HG03095 (cell line): ENCODE results near the gene CNOT10.
"Not testable (repeated sequence)": the region's sequence is repeated elsewhere in the genome, so short reads cannot be mapped to it uniquely, and the experiment has no call there.

ENCODE experiments used
- ATAC-seq: cut with Tn5 transposase; IDR thresholded peaks from one replicate; pipeline ENCODE4 v1.9.1; 2021; ENCODE audit warnings: moderate library complexity; ENCODE audit not compliant: unreplicated experiment

CNOT10 gene

DNA sequence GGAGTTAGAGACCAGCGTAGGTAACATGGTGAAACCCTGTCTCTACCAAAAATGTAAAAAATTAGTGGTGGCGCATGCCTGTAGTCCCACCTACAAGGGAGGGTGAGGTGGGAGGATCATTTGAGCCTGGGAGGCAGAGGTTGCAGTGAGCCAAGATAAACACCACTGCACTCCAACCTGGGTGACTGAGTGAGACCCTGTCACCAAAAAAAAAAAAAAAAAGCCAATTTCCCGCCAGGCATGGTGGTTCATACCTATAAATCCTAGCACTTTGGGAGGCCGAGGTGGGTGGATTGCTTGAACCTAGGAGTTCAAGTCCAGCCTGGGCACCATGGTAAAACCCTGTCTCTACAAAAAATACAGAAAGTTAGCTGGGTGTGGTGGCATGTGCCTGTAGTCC lies 6.9 kb downstream of the CNOT10 start:
- ATAC-seq = no peak

- no peak for ATAC-seq
These were observed 11.5 kb downstream of the CNOT10 start for GRCh38 chr3:32696523-32696922.

DNA sequence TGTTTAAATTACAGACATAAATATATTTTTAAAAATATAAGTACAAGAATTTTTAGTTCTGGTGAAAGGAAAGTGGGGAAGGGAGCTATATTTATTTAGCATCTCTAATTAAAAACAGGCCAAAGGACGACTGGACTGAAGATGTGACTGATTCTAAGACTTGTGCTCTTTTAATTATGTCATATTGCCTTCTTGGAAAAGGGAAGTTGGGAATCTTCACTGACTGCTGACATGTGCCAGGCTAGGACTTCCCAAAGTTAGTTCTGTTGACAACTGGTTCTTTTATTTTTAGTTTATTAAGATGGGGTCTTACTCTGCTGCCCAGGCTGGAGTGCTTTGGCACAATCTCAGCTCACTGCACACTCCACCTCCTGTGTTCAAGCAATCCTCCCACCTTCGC lies 13.5 kb downstream of the CNOT10 start:
- ATAC-seq = no peak

DNA sequence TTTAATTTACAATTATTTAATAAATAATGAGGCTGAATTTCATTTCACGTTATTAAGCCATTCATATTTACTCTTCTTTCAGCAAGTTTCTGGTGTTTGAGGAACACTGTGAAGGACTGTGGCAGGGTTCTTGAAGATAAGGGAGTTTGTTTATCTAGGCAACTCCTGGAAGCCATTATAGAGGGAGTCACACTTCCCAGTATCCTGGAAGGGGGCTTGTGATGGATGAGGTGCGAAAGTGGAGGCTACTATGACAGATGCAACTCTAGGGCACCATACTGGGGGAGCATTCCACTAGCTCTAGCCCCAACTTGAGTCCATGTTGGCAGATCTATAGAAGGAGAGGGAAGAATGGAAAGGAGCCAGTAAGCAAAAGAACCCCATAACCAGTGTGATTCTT lies 14.4 kb downstream of the CNOT10 start:
- no peak for ATAC-seq

DNA sequence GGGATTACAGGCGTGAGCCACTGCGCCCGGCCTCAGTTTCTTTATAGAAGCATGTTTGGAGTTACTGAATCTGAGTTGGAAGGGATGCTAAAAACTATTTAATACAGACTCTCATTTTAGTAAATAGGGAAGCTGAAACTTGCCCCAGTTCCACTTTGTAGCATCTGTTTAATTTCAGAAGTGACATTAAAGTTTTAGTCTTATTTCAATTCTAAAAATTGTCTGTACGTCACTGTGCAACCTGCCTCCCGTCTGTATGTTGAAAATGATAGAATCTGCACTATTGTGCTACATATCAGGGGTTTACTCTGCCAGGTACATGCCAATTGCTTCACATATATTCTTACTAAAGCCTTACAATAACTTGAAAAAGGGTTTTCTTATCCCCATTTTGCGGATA lies 15.3 kb downstream of the CNOT10 start:
- no peak for ATAC-seq

GRCh38 chr3:32703491-32703972 lies 18.5 kb downstream of the CNOT10 start:
- no peak for ATAC-seq

- ATAC-seq = no peak
These were observed 20.2 kb downstream of the CNOT10 start for GRCh38 chr3:32705232-32705631.

DNA sequence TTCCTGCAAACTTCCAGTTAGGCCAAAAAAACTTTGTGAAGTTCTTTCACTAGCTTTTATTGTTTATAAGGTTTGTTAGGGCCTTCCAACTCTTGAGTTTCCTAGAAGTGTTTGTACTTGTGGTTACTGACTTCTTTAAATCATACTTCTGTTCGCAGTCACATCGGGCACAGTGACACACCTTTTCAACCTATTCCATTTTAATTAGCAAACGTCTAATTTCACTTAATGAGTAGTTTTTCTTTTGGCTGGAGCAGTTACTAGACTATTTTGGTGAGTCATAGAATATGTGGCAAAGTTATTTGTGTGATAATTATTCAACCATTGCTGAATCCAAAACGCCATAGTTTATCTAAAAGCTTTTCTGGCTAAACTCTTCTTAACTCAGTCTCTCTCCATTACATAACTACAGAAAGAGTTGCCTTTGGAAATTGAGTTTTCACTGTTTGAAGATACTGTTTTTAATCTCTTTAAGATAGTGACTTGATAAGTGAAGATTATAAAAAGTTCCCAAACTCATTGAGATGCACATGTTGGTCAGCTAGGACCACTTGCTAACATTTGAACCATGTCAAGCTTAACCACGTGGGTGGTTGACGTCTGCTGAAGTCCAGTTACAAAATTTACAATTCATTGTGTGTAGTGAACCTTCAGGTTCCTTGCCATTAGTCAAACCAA lies 21.5 kb downstream of the CNOT10 start:
- no peak for ATAC-seq

DNA sequence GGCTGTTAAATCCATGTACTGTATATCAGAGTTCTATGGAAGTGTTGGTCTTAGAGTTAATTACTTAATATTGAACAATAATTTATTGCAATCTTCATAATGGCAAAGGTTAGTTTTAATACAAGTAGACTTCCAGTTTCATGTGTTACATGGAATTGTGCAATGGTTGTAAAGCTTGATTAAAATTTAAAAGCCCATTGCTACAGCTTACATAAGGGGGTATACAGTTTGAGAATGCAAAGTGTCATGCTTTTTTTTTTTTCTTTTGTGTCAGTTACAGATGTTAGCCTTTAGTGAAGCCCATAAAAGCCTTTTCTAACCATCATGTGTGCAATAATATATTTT lies 22.0 kb downstream of the CNOT10 start:
- ATAC-seq = no peak

- ATAC-seq = no peak
These were observed 23.8 kb downstream of the CNOT10 start for GRCh38 chr3:32708672-32709283.

DNA sequence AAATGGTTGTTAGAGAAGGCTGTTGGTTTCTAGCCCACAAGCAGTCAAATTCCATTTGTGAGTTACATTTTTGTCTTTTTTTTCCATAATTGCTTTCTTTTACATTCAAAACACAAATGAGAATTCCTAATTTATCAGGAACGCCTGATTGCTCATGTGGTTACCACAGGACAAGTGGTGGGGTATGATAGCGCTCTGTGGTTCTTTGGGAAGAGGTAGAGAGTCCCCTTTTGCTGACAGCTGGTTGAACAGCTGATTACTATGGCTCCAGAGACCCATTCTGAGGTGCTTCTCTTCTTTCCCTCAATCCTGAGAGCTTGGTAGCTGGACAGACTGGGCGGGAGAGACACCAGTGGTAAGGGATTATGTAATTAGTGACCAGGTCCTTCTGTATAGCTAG lies 24.4 kb downstream of the CNOT10 start:
- ATAC-seq = no peak

DNA sequence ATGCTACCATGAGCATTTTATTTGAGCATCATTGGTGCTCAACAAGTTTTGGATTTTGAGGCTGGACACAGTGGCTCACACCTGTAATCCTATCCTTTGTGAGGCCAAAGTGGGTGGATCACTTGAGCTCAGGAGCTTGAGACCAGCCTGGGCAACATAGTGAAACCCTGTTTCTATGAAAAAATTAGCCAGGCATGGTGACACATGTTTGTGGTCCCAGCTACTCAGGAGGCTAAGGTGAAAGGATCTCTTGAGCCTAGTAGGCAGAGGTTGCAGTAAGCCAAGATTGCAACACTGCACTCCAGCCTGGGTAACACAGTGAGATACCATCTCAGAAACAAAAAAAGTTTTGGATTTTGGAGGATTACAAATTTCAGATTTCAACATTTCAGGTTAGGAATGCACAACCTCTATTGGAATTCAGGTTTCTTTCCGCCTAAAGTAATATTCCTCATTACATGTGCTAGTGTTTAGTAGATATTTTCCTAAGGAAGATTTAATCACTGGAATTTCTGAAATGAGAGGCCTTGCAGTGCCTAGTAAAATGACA lies 27.6 kb downstream of the CNOT10 start:
- no peak for ATAC-seq

GRCh38 chr3:32713181-32713580 lies 28.2 kb downstream of the CNOT10 start:
- no peak for ATAC-seq

GRCh38 chr3:32719335-32719734 lies 34.3 kb downstream of the CNOT10 start:
- no peak for ATAC-seq

GRCh38 chr3:32719931-32720330 lies 34.9 kb downstream of the CNOT10 start:
- ATAC-seq = no peak

GRCh38 chr3:32725721-32726120 lies 40.7 kb downstream of the CNOT10 start:
- ATAC-seq = no peak

DNA sequence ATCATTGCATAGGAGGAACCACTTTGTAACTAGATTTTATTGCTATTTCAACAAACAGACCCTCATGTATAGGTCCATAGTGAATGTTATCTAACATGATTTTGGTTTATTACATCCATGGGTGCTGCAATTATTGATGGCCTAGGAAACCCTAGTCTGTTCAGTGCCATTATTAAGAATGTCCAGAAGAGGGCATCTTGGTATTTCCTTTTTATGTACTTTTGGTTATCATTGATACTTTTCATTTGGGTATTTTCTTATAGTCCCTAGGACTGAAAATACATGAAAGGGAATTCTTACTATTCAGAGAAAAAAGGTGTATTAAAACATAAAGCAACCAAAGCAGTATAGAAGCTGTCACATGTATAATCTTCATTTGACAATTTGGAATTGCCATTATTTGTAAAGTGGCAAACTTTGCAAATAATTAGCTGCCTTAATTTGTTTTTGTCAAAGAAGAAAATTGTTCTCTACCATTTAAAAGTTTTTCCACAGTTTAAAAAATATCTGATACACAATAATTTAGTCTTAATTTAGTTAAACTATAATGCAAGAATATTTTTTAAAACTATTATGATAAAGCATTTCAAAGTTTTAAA lies 48.7 kb downstream of the CNOT10 start:
- ATAC-seq = no peak

- ATAC-seq = no peak
These were observed 49.8 kb downstream of the CNOT10 start for GRCh38 chr3:32734756-32735155.

DNA sequence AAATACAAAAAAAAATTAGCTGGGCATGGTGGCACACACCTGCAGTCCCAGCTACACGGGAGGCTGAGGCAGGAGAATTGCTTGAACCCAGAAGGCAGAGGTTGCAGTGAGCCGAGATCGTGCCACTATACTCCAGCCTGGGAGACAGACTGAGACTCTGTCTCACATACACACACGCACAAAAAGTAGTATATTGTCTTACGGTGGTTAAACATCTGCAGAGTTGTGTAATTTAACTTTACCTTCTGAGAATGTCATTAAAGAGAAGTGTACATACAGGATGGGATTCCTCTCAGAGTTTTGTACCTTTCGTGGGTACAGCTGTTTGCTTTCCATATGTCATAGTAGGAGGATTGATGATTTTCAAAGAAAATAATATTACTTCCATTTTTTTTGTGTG lies 58.5 kb downstream of the CNOT10 start:
- ATAC-seq = not testable (repeated sequence)

- no peak for ATAC-seq
These were observed 58.9 kb downstream of the CNOT10 start for GRCh38 chr3:32743934-32744333.

GRCh38 chr3:32751377-32751776 lies 66.4 kb downstream of the CNOT10 start:
- no peak for ATAC-seq

DNA sequence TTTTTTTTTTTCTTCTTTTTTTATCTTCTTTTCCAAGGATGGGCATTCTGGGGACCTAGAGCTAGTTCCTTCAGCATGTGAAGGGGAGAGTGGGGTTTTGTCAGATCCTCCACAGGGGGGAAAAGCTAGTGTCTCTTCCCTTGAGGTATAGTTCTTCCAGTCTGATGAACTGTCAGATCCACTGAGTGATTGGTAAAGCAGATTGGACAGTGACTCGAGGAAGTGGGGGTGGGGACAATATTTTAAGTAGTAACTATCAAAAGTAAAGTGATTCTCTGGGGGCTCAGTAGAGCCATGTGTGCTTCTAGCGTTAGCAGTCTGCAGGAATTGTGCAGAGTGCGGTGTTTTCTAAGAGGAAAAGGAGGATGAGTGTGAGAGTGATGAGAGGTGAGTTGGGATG lies 70.8 kb downstream of the CNOT10 start:
- no peak for ATAC-seq
